ENCODE measurements around the gene DMAC2L.
"Not testable (repeated sequence)": the region's sequence is repeated elsewhere in the genome, so short reads cannot be mapped to it uniquely, and the experiment has no call there.

DMAC2L gene

GRCh38 chr14:50311972-50312733 is at the start of gene DMAC2L, which contains the start of gene L2HGDH:
TSS of gene DMAC2L (plus strand) at chr14:50312324. CDS start at chr14:50321488, 9,164 bp downstream.
TSS of gene L2HGDH (minus strand) at chr14:50312229. CDS start at chr14:50312150, 79 bp downstream.
- DNase-seq = peak; percentile 92

DNA sequence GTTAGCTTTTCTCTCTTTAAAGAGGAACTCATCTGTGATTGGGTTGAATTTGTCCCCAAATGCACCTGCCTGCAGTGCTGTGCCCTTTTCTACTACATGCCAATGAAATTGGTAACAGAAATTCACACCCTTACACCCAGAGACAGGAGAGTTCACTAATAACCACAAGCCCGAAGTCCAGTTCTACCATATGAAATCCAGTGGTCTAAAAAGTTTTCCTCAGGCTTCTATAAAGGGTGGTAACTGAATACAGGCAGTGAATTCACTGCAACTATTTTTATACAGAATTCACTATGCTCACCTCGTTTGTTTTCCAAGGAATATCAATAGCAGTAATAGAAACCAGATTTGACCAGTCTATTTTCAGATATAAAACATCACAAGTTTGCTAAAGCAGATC is 49.3 kb upstream of the DMAC2L start:
- DNase-seq = no peak

DNA sequence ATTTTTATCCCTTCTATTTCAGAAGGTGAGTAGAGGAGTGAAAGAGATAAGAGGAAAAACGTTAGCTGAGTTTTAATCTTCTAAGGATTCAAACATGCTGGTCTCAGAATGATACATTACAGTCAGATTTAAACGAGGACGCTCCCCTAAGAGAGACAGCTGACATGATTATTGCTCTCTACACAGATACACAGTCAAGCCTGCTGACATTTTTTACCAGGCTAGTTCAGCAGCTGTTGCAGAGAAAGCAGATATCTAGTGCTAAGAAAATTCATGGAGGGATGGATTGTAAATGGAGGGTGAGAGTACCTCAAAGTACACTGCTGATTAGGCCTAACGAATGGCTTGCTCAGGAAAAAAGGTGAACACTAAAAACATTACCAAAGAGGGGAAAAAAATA is 48.8 kb upstream of the DMAC2L start:
- DNase-seq = no peak

- no peak for DNase-seq
Measured at GRCh38 chr14:50265029-50265428, 47.1 kb upstream of the DMAC2L start.

DNA sequence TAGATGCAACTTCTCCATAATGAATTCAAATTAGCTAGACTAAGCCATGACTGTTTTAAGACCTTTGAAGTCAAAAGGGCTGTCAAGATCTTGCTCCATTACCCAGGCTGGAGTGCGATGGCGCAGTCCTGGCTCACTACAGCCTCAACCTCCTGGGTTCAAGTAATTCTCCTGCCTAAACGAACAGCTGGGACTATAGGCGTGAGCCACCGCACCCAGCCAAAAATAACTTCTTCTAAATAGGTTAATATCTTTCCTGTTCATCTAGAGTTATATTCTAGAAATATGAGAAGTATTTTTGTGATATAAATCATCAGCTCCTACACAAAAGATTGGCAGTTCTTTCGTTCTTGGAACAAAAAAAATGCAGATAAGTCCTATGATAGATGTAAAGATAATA is 41.2 kb upstream of the DMAC2L start:
- no peak for DNase-seq

GRCh38 chr14:50272498-50272897 is 39.6 kb upstream of the DMAC2L start:
- DNase-seq = no peak

DNA sequence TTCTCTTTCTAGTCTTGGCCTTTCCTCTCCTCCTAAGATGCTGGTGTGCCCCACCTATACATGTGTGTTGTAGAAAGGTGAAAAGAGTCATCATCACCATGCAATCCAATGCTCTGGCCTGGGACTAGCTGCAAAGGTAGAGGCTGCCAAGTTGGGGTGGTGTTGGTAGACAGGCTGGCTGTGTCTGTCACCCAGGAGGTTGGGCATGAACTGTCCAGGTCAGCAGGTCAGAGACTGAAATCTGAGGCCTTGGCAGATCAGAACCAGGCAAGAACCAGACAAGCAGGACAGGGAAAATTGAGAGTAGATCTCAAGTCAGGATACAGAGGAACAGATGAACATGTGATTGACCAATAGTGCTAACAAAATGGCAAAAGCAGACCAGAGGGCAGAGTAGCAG is 26.3 kb upstream of the DMAC2L start:
- no peak for DNase-seq

DNA sequence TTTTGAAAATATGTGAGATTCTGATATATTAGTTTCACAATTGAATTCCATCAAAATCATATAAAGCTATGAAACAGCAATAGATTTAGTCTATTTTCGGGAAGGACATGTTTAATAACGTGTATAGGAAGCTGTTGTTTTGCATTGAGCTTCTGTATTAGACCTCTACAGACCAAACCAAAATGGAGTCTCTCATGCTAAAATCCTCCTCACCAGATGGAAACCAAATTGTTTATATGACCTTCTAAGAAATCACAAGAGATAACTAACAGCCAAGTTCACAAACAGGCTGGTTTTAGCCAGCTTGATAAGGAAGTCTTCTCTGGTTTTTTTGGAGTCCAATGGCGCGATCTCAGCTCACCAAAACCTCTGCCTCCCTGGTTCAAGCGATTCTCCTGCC is 24.0 kb upstream of the DMAC2L start:
- DNase-seq = no peak

- DNase-seq = no peak
Measured at GRCh38 chr14:50290306-50290705, 21.8 kb upstream of the DMAC2L start.

DNA sequence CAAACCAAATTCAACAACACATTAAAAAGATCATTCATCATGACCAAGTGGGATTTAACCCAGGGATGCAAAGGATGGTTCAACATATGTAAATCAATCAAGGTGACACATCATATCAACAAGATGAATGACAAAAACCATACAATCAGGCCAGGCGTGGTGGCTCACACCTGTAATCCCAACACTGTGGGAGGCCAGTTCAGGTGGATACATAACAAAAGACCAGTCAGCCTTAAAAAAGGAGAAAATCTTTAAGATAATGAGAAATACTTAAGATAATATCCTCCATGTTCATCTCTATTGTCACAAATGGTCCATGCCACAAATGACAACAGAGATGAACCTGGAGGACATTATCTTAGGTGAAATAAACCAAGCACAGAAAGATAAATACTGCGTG is 12.5 kb upstream of the DMAC2L start:
- no peak for DNase-seq

GRCh38 chr14:50301914-50302313 is 10.2 kb upstream of the DMAC2L start:
- DNase-seq = no peak

- DNase-seq = no peak
Measured at GRCh38 chr14:50303744-50304471, 8.2 kb upstream of the DMAC2L start.

GRCh38 chr14:50308363-50308915 is 3.7 kb upstream of the DMAC2L start:
- no peak for DNase-seq

DNA sequence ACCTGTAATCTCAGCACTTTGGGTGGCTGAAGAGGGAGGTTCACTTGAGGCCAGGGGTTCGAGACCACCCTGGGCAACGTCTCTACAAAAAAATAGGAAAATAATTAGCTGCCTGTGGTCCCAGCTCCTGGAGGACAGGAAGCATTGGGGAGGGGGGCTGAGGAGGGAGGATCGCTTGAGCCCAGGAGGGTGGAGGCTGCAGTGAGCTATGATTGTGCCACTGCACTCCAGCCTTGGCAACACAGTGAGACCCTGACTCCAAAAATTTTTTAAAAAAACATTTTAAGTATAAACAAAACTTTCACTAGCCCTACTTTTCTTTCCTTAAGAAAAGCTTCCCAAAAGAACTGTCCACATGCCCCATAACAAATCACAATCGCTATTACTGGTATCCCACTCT is 1.7 kb upstream of the DMAC2L start:
- DNase-seq = no peak

- DNase-seq = peak; percentile 66
Measured at GRCh38 chr14:50311337-50311971, 670 bp upstream of the DMAC2L start.

GRCh38 chr14:50312734-50313054 is 570 bp downstream of the DMAC2L start:
- peak; percentile 79 for DNase-seq

- not testable (repeated sequence) for DNase-seq
Measured at GRCh38 chr14:50314098-50314497, 2.0 kb downstream of the DMAC2L start.

DNA sequence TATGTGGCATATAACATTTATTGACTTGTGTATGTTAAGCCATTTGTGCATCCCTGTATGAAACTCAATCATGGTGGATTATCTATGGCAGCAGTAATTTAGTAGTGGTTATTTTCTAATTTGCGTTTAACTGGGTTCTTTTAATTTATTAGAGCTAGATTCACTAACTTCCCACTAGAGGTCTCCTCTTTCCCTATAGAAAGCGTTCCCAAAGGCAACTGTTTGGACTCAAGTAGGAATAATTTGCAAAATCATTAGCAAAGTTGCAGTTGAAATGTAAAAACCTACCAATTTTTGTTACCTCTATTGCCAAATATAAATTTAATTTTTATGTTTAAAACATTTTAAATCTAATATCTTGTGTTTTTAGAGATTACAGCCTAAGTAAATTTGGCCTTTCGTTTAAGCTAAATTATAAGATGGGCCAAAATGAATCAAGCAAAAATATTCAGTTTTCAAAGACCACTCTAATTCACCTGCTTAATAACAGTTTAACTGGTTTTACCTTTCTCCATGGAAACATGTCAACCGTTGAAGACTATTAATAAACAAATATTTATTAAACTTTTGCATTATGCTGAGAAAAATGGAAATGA is 6.0 kb downstream of the DMAC2L start:
- DNase-seq = peak; percentile 72

- no peak for DNase-seq
Measured at GRCh38 chr14:50319293-50319692, 7.2 kb downstream of the DMAC2L start.

GRCh38 chr14:50319721-50320120 is 7.6 kb downstream of the DMAC2L start:
- no peak for DNase-seq

GRCh38 chr14:50320283-50320682 is 8.2 kb downstream of the DMAC2L start:
- DNase-seq = no peak

DNA sequence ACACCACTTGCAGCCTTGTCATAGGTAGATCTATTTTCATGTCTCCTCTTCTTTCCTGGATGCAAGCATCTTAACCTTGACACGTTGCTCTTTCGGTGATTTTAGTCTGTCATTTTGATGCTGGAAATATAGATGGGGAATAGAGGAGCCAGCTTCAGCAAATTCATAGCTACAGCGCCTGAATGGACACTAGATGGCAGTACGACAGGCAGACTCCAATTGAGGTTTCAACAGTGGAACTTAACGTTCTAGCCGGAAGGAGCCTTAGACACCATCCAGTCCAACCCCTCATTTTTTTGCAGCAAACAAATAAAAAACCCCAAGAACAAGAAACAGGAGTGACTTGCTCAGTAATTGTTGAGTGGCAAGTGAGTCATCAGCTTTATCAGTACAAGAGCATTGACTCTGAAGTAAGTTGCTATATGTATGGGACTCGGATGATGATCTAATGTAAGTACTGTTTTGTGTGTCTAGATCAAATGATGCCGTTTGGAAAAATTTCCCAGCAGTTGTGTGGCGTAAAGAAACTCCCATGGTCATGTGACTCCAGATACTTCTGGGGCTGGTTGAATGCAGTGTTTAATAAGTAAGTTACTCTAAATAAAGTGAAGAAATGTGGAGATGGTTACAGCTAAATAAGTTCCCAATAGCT is 9.0 kb downstream of the DMAC2L start:
- DNase-seq = peak; percentile 95

GRCh38 chr14:50331596-50331995 is 19.5 kb downstream of the DMAC2L start:
- no peak for DNase-seq
